Measurements from ENCODE around the gene CNN2. TPM values are rescaled to one million over a fixed set of nuclear protein-coding genes. Genes with fewer than 3 reads are reported as not detected.

Gene CNN2
- total RNA-seq, 1 donor from 2014 or later = 69.3 TPM

DNA sequence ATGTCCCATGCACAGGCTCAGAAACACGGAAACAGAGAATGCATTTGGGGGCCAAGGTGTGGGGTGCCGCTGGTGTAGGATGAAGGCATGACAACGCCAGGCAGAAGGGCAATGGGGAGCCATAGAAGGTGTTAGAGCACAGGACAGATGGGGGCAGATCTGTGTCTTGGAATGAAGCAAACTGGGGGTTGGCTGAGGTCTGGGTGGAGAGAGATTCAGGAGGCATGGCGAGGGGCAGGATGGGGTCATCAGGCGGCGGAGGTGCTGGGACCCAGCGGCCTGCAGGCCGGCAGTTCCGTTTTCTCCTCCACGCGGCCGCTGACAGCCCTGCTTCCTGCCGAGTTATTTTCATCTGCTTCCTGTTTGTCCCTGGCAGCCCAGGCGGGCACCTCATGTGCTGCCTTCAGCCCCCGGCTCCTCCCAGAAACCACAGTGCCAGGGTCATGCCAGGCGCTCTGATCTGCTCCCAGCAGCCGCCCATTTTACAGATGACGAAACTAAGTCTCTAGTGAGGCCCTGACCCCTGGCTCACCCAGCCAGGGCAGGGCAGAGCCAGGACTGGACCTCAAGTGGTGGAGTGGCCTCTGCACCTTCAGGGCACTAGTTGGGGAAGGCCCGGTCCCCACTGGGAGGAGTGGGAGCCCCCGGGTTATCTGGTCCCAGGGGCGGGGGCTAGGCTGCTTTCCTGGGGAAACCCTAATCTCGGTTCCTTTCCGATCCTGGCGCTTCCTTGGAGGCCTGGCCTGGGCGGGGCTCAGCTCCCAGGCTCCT is 42.8 kb downstream of the CNN2 start:
- DNase-seq (ENCODE audit: missing footprints) (peak; percentile 96), ATAC-seq (peak; percentile 42)
- intact Hi-C loops (cut with DNase I) = no loop called here

DNA sequence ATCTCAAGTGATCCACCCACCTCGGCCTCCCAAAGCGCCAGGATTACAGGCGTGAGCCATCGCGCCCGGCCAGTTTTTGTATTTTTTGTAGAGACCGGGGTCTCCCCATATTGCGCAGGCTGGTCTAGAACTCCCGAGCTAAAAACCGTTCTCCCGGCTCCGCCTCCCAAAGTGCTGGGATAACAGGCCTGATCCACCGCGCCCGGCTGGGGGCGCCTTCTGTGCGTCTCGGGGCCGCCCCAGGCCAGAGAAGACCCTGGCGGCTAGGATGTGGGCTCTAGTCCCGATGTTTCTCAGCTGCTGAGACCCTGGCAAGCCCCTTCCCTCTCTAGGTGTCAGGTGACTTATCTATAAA is 44.1 kb downstream of the CNN2 start:
- intact Hi-C loops (cut with DNase I) = no loop called here
- DNase-seq (ENCODE audit: missing footprints) (no peak), ATAC-seq (no peak)

DNA sequence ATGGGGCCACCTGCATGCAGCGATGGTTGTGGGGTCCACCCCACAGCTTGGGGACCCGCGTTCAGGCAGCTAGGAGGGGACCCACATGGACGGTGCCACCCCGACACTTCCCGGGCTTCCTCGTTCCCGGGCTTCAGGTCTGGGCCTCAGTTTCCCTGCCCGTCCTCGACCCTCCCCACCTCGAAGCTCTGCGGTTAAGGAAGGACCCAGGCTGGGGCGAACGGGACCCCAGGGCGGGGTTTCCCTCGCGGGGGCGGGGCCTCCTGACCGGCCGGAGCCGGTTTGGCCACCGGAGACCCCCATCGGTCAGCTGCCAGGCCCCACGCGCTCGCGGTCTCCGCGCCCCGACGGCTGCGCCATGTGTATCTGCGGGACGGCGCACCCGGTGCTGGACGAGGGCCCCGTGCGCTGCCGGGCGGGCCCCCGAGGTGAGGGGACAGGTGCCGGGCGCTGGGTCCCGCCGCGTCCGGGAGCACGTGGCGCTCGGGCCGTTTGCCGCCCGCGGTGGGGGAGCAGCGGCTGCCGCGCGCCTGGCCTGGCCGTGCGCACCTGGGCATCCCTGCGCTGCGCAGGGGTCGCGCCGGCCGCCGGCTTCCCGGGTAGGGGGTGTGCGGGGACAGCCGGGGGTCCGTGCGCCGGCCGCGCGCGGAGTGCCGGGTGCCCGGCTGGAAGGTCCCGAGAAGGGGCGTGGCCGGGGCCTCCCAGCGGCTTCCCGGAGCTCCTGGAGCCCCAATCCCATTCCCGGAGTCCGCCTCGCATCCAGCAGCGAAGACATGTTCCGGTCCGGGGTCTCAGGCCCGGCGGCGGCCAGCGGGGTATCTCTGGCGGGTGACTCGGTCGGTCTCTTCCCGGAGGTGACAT is 44.8 kb downstream of the CNN2 start:
- intact Hi-C loops (cut with DNase I) = no loop called here
- peak; percentile 53 for DNase-seq (ENCODE audit: missing footprints)
- ATAC-seq = no peak

DNA sequence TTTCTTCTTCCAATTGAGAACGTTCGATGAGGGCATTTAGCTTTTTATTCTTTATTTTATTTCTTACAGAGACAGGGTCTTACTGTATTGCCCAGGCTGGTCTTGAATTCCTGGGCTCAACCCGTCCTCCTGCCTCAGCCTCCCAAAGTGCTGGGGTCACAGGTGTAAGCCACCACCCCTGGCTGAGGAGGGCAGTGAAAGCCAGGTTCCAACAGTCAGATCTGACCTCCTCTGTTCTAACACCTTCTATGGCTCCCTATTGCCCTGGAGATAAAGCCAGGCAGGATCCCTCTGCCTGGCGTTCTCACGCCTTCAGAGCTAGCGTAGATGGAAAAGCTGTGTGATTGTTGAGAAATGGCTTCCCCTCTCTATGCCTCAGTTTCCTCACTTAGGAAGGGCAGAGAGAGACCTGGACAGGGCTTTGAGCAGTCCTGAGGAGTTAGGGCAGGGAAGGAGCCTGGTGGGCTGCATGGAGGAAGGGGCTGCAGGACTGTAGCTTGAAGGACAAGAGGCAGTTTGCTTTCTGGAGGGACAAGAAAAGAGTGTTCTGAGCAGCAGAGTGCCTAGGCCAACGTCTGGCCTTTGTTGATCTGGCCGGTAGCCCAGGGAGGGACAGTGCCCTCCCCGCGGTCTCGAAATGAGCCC is 46.1 kb downstream of the CNN2 start:
- intact Hi-C loops (cut with DNase I) = no loop called here
- DNase-seq (ENCODE audit: missing footprints) (no peak), ATAC-seq (no peak)

DNA sequence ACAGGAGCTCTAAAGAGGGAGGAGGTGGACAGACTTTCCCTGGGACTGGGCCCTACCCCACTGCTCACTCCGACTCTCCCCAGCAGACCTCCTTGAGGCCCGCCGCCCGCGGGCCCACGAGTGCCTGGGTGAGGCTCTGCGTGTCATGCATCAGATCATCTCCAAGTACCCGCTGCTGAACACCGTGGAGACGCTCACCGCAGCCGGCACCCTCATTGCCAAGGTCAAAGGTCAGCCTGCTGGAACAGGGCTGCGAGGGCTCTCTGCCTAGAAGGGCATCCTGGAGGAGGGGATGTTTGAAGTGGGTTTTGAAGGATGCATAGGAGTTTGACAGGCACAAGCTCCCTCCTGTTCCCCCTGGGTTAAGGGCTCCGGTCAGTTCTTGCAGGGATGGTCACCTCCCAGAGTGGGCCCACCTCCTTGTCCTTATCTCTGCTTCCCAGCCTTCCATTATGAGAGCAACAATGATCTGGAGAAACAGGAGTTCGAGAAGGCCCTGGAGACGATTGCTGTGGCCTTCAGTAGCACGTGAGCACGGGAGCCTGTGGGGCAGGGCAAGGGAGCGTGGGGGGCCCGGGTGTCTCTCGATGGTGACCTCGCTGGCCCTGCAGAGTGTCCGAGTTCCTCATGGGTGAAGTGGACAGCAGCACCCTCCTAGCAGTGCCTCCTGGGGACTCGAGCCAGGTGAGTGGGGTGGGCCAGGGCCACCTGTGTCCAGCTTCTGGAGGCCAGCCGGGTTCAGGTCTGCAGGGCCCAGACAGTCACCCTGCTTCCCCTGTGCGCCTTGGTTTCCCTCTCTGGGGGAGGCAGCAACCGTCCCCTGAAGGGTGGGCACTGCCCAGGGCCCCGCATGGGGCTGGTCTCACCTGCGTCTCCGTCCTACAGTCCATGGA is 46.9 kb downstream of the CNN2 start:
- ATAC-seq (no peak), DNase-seq (ENCODE audit: missing footprints) (no peak)
- intact Hi-C loops (cut with DNase I) = no loop called here

DNA sequence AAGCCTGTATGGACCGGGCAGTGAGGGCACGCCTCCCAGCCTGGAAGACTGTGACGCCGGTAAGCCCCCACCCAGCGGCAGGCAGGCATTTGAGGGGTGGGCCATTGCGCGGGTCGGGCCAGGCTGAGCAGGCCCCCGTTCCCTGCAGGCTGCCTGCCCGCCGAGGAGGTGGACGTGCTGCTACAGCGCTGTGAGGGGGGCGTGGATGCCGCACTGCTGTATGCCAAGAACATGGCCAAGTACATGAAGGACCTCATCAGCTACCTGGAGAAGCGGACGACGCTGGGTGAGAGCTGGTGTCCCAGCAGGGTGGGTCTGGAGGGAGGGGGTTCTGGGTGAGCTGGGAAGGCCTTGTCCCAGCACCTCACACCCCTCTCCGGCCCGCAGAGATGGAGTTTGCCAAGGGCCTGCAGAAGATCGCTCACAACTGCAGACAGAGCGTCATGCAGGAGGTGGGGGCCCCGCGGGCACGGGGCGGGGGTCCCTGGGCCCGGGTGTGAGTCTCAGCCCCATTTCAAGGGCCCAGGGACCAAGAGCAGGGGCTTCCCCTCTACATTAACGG is 47.6 kb downstream of the CNN2 start:
- intact Hi-C loops (cut with DNase I) = no loop called here
- DNase-seq (ENCODE audit: missing footprints) (no peak), ATAC-seq (no peak)

DNA sequence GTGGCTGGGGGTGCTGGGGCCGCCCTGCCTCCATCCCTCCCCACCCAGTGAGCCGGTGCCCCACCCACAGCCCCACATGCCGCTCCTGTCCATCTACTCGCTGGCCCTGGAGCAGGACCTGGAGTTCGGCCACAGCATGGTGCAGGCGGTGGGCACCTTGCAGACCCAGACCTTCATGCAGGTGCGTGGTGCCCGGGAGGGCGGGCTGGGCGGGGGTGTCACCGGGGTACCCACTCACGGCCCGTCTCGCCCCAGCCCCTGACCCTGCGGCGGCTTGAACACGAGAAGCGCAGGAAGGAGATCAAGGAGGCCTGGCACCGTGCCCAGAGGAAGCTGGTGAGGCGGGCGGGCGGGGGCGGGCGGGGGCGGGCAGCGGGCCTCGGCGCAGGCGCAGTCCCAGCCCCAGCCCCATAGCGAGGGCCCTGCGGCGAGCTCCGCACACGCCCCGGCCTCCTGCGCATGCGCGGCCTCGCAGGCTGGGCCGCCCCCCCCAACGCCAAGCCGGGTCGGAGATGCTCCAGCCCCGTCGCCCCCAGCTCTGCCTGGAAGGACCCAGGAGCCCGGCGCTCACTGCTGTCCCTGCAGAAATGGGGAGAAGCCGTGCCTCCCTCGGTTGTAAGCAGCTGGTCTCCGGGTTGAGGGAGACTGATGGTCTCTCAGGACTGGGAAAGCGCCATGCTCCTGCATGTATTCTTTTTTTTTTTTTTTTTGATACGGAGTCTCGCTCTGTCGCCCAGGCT is 48.3 kb downstream of the CNN2 start:
- ATAC-seq (peak; percentile 40), DNase-seq (ENCODE audit: missing footprints) (peak; percentile 97)
- intact Hi-C loops (cut with DNase I) = no loop called here

DNA sequence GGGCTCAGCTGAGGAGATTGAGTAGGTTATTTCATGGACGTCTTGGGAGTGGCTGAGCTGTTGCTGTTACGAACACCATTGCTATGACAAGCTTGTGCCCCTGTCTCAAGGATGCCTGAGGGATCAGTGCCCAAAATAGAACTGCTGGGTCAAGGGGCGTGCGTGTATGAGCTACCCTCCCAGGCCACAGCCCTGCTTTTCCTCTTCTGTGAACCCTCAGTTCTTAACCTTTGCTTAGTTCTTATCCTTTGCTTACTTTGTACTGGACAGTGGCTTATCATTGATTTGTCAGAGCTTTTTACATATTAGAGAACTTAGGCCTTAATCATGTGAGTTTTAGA is 49.6 kb downstream of the CNN2 start:
- DNase-seq (ENCODE audit: missing footprints) (peak; percentile 31), ATAC-seq (no peak)
- intact Hi-C loops (cut with DNase I) = no loop called here

DNA sequence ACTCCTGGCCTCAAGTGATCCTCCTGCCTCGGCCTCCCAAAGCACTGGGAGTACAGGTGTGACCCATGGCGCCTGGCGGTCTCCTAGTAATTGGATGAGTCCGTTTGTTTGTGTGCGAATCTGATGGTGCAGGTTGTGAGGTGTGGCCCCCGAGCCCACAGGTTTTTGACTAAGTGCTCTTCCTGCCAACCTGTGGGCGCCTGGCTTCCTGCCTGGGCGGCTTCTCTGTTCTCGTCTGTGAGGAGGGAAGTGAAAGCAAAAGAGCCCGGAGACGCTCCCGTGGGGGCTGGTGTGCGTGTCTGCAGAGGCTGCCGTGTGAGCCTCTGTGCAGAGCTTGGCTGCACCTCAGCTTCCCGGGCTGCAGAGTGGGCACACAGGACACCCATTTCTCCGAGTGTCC is 50.5 kb downstream of the CNN2 start:
- DNase-seq (ENCODE audit: missing footprints) = peak; percentile 90
- no peak for ATAC-seq
- intact Hi-C loops (cut with DNase I) = no loop called here

DNA sequence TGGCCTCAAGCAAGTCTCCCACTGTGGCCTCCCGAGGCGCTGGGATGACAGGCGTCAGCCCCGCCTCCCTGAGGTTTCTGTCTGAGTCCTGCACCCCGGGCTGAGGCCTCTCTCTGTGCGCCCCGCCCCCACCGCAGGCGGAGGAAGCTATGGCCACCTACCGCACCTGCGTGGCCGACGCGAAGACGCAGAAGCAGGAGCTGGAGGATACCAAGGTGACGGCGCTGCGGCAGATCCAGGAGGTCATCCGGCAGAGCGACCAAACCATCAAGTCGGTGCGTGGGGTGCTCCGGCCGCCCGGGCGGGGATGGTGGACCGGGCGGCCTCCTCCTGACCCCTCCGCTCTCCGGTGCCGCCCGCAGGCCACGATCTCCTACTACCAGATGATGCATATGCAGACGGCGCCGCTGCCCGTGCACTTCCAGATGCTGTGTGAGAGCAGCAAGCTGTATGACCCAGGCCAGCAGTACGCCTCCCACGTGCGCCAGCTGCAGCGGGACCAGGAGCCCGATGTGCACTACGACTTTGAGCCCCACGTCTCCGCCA is 53.2 kb downstream of the CNN2 start:
- intact Hi-C loops (cut with DNase I) = no loop called here
- ATAC-seq = no peak
- DNase-seq (ENCODE audit: missing footprints) = peak; percentile 53

DNA sequence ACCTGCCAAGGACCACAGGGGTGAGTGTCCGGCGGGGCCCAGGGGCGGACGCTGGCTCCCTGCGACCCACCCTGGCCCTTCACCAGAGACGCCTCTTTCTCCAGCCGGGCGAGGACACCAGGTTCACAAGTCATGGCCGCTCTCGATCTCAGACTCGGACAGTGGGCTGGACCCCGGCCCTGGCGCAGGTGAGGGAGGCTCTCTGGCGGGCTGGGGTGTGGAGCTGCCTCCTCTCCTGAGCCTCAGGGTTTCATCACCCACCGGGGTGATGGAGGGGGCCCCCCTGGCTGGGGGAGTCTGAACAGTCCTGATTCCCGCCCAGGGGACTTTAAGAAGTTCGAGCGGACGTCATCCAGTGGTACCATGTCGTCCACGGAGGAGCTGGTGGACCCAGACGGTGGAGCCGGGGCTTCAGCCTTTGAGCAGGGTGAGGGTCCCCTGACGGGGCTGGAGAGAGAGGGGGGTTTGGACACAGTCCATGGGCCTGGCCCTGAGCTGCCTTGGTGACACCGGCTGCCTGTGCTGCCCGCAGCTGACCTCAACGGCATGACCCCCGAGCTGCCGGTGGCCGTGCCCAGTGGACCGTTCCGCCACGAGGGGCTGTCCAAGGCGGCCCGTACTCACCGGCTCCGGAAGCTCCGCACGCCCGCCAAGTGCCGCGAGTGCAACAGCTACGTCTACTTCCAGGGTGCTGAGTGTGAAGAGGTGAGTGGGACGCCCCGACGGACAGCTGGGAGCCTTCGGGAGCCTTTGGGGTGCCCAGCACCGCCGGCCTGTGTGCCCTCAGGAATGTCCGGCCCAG is 54.2 kb downstream of the CNN2 start:
- intact Hi-C loops (cut with DNase I) = no loop called here
- ATAC-seq (no peak), DNase-seq (ENCODE audit: missing footprints) (peak; percentile 69)

DNA sequence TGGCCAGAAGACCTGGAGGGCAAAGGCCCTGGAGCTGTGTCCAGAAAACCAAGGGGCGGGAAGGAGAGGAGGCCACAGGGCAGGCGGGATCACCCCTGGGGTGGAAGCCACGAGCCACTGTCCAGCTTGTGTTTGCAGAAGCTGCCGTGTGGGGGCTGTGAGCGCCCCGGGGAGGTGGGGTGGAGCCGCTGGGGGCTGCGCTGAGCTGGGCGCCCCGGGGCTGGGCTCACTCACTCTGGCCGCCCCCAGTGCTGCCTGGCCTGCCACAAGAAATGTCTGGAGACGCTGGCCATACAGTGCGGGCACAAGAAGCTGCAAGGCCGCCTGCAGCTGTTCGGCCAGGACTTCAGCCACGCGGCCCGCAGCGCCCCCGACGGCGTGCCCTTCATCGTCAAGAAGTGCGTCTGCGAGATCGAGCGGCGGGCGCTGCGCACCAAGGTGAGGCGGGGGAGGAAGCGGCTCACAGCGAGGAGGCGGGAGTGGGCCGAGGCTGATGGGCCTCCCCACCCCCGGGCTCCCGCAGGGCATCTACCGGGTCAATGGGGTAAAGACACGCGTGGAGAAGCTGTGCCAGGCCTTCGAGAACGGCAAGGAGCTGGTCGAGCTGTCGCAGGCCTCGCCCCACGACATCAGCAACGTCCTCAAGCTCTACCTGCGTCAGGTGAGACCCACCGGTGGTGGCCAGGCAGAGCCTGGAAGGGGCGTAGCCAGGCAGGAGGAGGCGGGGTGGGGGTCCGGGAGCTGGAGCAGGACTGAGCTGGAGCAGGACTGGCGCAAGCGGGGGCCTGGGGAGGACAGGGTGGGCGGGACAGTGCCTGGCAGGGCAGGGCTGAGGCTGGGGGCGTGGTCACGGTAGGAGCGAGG is 55.1 kb downstream of the CNN2 start:
- DNase-seq (ENCODE audit: missing footprints) = peak; percentile 72
- intact Hi-C loops (cut with DNase I) = no loop called here
- no peak for ATAC-seq

DNA sequence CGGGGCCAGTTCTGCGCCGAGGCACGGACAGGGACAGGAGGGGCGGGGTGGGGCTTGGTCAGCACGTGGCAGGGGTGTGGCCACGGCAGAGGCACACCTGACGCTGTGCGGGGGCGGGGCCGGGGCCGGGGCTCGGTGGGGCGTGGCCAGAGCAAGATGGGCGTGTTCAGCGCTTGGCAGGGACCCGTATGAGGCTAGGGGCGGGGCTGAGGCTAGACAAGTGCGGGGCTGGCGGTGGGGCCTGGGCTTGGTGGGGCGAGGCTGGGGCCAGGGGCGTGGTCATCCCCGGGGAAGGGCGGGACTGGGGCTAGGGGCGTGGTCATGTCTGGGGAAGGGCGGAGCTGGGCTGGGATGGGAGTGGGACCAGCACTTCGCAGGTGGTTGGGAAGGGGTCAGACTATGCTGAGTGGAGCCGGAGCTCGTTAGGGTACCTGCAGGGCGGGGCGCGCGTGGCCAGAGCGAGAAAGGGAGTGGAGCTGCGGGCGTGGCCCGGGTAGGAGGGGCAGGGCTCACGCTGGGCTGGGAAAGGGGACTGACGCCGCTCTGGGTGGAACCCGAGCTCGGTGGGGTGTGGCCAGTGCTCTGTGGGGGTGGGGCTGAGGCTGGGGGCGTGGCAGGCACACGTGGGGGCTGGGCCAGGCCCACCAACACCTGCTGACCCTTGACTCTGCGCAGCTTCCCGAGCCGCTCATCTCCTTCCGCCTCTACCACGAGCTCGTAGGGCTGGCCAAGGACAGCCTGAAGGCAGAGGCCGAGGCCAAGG is 55.9 kb downstream of the CNN2 start:
- DNase-seq (ENCODE audit: missing footprints) = peak; percentile 68
- intact Hi-C loops (cut with DNase I) = no loop called here
- peak; percentile 44 for ATAC-seq

DNA sequence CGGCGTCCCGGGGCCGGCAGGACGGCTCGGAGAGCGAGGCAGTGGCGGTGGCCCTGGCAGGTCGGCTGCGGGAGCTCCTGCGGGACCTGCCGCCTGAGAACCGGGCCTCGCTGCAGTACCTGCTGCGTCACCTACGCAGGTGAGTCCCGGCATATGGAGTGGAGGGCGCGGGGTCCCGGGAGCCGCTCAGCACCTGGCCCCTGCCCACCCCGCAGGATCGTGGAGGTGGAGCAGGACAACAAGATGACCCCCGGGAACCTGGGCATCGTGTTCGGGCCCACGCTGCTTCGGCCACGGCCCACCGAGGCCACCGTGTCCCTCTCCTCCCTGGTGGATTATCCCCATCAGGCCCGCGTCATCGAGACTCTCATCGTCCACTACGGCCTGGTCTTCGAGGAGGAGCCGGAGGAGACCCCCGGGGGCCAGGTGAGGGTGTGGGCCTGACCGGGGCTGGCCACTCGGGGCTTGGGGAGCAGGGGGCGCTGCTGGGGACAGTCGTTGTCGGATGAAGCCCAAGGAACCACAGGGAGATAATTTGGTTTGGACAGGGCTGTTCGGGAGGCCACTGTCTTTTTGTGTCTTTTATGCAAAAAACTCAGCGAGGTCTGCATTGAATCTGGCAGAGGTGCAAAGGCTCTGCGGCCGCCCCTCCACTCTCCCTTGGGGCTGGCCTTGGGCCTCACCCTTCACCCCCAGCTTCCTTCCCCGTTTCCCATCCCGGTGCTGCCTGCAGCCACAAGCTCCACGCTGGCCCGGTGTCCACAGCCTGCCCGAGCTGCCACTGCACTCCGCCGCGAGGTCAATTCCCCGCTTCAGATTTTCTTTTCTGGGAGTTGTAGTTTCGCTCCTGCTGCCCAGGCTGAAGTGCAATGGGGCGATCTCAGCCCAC is 56.8 kb downstream of the CNN2 start:
- ATAC-seq (no peak), DNase-seq (ENCODE audit: missing footprints) (peak; percentile 67)
- intact Hi-C loops (cut with DNase I) = no loop called here

All from Right ventricle myocardium inferior (tissue), 1 donor.